A673 (cell line): Measurements from ENCODE around the gene SYNE1. TPM values are rescaled to one million over a fixed set of nuclear protein-coding genes. Genes with fewer than 3 reads are reported as not detected.

Source experiments
- BruUV-seq: library from RNA; stranded (reverse); fragments of 400-500 nt; replicated peaks from 2 replicates; lab custom pipeline; 2021; lab: Mats Ljungman, UMichigan
- CTCF ChIA-PET: fragments of 300-600 bp; sonication (Branson Sonifier 250); formaldehyde crosslinking; loops from one replicate; lab custom pipeline; 2022; ENCODE audit warnings: antibody characterized with exemption; lab: Charles Lee
- POLR2A ChIA-PET: fragments of 300-600 bp; sonication (Branson Sonifier 250); formaldehyde crosslinking; loops from one replicate; lab custom pipeline; 2022; ENCODE audit warnings: antibody characterized with exemption; ENCODE audit not compliant: low non-redundant PET; lab: Charles Lee
- DNase-seq: peaks from one replicate; pipeline ENCODE4 v3.0.0-alpha.2; 2015; ENCODE audit warnings: low spot score
- H3K27ac ChIP-seq: fragments of 200-600 bp; sonication (generic); 2 replicates; pipeline ENCODE4 v1.5.1; 2016; ENCODE audit warnings: mixed run types, low read depth, mild to moderate bottlenecking, mixed read lengths, antibody characterized with exemption, low read length; ENCODE audit not compliant: poor library complexity, severe bottlenecking
- H3K27me3 ChIP-seq: fragments of 200-600 bp; sonication (generic); replicated peaks from 2 replicates; pipeline ENCODE4 v1.6.1; 2017; ENCODE audit warnings: mixed run types, low read depth, mild to moderate bottlenecking, mixed read lengths, antibody characterized with exemption, low read length; ENCODE audit not compliant: insufficient read depth, poor library complexity
- H3K36me3 ChIP-seq: fragments of 200-600 bp; sonication (generic); 2 replicates; pipeline ENCODE4 v1.6.1; 2016; ENCODE audit warnings: mixed run types, mild to moderate bottlenecking, mixed read lengths, antibody characterized with exemption, low read length; ENCODE audit not compliant: insufficient read depth, poor library complexity, severe bottlenecking
- H3K4me1 ChIP-seq: fragments of 200-600 bp; sonication (generic); 2 replicates; pipeline ENCODE4 v1.6.1; 2017; ENCODE audit warnings: mixed run types, mild to moderate bottlenecking, mixed read lengths, antibody characterized with exemption, low read length; ENCODE audit not compliant: insufficient read depth, poor library complexity, severe bottlenecking
- H3K4me3 ChIP-seq: fragments of 200-600 bp; sonication (generic); 2 replicates; pipeline ENCODE4 v1.5.1; 2016; ENCODE audit warnings: low read depth, mixed run types, mild to moderate bottlenecking, mixed read lengths, low read length; ENCODE audit not compliant: poor library complexity, severe bottlenecking
- H3K9me3 ChIP-seq: fragments of 200-600 bp; sonication (generic); 2 replicates; pipeline ENCODE4 v1.6.1; 2016; ENCODE audit warnings: mixed run types, low read depth, mild to moderate bottlenecking, mixed read lengths, antibody characterized with exemption, low read length; ENCODE audit not compliant: poor library complexity, severe bottlenecking
- CTCF ChIP-seq: fragments of 300-800, 200-600 bp; sonication (generic); conservative IDR thresholded peaks from 2 replicates; pipeline ENCODE4 v1.5.1; 2017; ENCODE audit warnings: low read depth, mild to moderate bottlenecking, antibody characterized with exemption, low read length, moderate library complexity, mixed read lengths
- EZH2 ChIP-seq: fragments of 200-600 bp; sonication (generic); IDR thresholded peaks from 2 replicates; pipeline ENCODE4 v1.6.1; 2017; ENCODE audit warnings: borderline replicate concordance, low read depth, mild to moderate bottlenecking, mixed read lengths, antibody characterized with exemption, low read length; ENCODE audit not compliant: poor library complexity, severe bottlenecking
- intact Hi-C: fragments of 100-400 bp; cut with micrococcal nuclease; formaldehyde crosslinking; loops from one replicate; pipeline ENCODE4 v1.10.0; 2022; ENCODE audit not compliant: unreplicated experiment
- total RNA-seq: library from RNA; stranded (reverse); gene quantifications from 2 replicates; pipeline ENCODE4 v1.2.3, GENCODE V29; 2021

SYNE1 gene
- total RNA-seq, 1 experiment from 2014 or later, result 12.1 TPM

- H3K4me1 ChIP-seq, result no peaks in the 10 kb centered on the region
- no TSS peak for BruUV-seq
- DNase-seq, result no peak
- intact Hi-C loops, result no loop called here
- no peaks in the 10 kb centered on the region for H3K36me3 ChIP-seq
- CTCF ChIA-PET, result no interaction called here
- no peak overlapping the region for H3K27ac ChIP-seq
- no peaks in the 10 kb centered on the region for H3K27me3 ChIP-seq
- TF ChIP-seq EZH2 (no peak), CTCF (no peak)
- H3K9me3 ChIP-seq, result no peaks in the 10 kb centered on the region
- no peak overlapping the region for H3K4me3 ChIP-seq
- POLR2A ChIA-PET, result no interaction called here
These were observed 463.8 kb downstream of the SYNE1 start for GRCh38 chr6:152173321-152173720.

GRCh38 chr6:152170702-152171667 is 466.2 kb downstream of the SYNE1 start:
- BruUV-seq, result no TSS peak
- ChIA-PET POLR2A (no interaction called here), CTCF (no interaction called here)
- Histone ChIP-seq H3K4me3 (no peak overlapping the region), H3K36me3 (no peaks in the 10 kb centered on the region), H3K27me3 (no peaks in the 10 kb centered on the region), H3K4me1 (no peaks in the 10 kb centered on the region), H3K9me3 (no peaks in the 10 kb centered on the region), H3K27ac (no peak overlapping the region)
- DNase-seq, result no peak
- intact Hi-C loops, result no loop called here
- TF ChIP-seq CTCF (no peak), EZH2 (no peak)

- ChIA-PET CTCF (no interaction called here), POLR2A (no interaction called here)
- no peaks in the 10 kb centered on the region for H3K36me3 ChIP-seq
- BruUV-seq, result no TSS peak
- H3K9me3 ChIP-seq, result no peaks in the 10 kb centered on the region
- no peak overlapping the region for H3K27ac ChIP-seq
- H3K4me1 ChIP-seq, result no peaks in the 10 kb centered on the region
- intact Hi-C loops, result no loop called here
- no peak overlapping the region for H3K4me3 ChIP-seq
- no peaks in the 10 kb centered on the region for H3K27me3 ChIP-seq
- TF ChIP-seq EZH2 (no peak), CTCF (no peak)
- no peak for DNase-seq
These were observed 466.9 kb downstream of the SYNE1 start for GRCh38 chr6:152170313-152170701.
